Ramos (cell line): Measurements from ENCODE around the gene WNT11.

Experiments used
- in situ Hi-C: fragments of 300-500 bp; cut with MboI; formaldehyde crosslinking; loops from one replicate; pipeline ENCODE4 v1.14.3; 2022; ENCODE audit warnings: low sequenced_read_pairs; ENCODE audit not compliant: unreplicated experiment

WNT11 gene

DNA sequence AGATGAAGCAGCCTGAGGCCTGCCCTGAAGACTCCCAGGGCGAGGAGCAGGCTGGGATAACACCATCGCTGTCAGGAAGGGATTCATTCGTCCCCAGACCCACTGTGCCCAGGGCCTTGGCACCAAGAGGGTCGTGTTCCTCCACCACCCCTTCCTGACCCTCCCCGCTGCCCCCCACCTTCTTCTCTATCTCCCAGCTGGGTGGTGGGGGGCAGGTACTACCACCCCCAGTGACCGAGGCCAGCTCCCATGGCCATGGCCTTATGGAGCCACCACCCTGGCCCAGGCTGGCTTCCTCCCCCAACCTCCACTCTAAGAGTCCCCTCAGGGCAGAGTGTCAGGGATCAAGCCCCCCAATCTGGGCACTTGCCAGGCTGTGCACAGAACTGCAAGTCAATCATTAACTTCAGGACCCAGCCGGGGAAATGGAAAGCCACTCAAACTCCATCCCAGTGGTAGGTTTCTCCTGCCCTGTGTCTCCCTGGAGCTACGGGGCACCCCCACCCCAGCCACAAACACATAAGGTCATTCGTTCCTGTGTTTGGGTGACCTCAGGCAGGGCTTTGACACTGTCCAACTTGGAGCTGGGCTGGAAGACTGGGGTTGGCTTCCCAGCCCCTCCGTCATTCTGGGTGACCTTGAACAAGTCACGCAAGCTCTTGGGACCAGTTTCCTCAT is 33.3 kb upstream of the WNT11 start:
- in situ Hi-C loops: no loop called here

DNA sequence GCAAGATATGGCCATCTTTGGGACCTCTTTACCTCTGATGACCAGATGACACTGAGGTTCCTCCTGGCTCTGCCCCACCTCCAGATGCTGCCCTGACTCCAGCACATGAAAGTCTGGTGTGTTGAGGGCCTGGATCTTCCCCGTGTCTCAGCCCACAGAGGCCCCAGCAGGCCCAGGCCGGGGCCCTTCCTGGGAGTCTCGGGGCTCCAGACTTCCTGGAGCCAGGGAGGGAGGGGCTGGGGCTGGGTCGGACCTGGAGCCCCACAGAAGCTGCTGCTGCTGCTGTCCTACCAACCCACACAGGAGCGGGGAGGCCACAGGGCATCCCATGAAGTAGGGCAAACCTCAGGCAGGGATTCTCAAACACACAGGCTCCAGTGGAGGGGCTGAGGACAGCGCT is 32.2 kb upstream of the WNT11 start:
- in situ Hi-C loops: no loop called here

DNA sequence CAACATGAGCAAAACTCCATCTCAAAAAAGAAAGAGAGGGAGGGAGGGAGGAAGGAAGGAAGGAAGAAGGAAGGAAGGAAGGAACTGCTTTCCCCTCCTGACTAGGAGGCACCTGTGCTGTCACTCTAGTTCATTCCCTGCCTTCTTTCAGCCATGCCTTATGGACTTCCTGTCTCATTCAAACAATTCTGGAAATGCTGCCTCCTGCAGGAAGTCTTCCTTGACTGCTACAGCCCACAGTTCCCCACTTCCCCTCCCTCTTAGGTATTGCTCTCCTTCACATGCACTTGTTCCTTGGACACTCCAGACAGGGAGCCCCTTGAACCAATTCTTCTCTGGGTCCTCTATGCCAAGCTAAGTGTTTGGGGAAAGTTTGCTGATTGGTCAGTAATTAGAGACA is 31.6 kb upstream of the WNT11 start:
- in situ Hi-C loops: no loop called here

DNA sequence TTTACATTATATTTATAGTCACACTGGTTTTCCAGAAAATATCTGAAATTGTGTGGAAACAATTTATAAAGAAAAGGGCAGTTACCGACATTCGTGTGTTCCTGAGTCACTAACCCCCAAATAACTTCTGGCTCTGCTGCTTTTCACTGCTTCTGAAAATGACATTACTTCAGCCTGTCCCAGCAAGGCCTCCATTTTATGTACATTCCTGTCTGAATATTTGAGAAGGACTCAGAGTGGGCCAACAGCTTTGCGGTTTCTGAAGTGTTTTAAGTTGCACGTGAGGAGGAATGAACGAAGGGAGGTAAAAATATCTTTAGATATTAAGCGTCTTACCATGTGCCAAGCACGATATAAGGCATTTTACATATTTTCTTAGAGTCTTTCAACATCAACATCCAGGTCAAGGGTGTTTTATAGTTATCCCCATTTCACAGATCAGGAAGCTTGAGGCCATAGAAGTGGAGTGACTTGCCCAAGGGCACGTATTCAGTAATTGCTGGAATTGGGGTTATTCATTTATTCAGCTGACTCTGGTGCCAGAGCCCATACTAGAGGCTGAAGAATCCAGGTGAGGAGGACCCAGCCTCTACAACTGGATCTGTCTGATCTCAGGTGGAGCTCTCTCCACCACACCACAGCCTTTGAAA is 30.8 kb upstream of the WNT11 start:
- in situ Hi-C loops: no loop called here

DNA sequence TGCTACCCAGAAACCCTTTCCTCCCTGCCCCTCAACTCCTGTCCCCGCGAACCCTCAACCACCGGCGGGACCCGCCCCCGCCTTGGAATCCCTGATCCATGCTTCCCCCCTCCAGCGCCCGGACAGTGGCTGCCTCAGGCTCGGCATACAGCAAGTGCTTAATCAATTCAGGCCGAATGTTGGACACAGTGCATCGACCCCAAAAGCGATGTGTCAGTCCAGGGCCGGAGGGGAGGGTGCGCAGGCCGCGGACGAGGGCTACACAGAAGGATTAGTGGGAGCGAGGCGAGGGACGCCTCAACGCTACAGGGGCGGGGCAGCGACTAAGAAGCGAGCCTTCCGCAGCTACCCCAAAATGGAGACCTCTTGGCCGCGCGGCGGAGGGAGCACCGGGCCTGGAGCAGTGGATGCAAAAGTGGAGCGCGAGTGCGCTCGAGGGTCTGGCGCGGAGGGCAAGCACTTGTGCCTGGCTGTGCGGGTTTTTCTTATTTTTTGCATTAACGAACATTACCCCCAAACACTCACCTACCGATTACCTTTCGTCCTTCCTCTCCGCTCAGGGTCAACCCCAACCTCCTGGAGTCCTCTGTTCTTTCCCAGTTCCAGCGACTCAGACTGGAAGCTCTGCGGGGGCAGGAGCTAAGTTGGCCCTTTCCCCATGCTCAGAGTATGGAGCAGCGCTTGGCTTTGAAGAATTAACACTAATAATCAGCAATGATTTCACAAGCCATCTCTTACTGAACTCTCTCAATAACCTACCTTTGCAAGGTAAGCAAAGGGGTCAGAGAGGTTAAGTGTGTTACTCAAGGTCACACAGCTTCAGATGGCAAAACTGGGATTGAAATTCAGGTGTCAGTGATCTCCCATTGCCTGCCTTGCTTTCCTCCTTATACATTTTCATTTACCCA is 30.0 kb upstream of the WNT11 start:
- in situ Hi-C loops: no loop called here

DNA sequence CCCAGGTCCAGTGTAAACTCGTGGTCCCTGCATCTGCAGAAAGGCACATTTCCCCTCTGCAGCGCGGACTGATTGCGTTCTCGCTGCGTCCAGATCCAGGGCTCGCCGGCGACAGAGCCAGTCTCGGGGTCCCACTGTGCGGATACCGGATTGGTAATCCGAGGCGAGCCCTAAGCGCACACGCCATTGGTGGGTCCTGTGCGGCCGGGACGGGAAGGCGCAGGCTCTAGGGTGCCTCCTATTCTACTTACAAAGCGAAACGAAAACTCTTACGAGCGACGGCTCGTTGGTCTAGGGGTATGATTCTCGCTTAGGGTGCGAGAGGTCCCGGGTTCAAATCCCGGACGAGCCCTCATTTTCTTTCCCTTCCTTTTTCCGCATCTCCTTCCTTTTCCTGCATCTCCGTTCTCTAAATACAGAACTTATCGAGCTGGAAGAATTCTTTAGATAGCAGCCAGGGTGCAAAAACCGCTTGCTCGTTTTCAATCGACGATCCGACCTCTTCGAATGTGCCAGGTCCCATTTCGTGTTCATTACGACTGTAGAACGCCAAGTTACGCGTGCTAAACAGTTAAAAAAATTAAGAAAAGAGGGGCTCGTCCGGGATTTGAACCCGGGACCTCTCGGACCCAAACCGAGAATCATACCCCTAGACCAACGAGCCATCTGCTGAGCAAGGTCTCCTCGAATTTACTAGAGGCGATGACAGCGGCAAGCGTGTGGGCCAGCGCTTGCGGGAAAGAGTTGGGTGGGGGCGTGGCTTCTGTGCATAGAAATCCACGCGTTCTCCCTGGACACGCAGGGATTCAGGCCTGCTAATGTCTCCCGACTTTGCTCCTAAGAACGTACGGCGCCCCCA is 29.2 kb upstream of the WNT11 start:
- in situ Hi-C loops: no loop called here

DNA sequence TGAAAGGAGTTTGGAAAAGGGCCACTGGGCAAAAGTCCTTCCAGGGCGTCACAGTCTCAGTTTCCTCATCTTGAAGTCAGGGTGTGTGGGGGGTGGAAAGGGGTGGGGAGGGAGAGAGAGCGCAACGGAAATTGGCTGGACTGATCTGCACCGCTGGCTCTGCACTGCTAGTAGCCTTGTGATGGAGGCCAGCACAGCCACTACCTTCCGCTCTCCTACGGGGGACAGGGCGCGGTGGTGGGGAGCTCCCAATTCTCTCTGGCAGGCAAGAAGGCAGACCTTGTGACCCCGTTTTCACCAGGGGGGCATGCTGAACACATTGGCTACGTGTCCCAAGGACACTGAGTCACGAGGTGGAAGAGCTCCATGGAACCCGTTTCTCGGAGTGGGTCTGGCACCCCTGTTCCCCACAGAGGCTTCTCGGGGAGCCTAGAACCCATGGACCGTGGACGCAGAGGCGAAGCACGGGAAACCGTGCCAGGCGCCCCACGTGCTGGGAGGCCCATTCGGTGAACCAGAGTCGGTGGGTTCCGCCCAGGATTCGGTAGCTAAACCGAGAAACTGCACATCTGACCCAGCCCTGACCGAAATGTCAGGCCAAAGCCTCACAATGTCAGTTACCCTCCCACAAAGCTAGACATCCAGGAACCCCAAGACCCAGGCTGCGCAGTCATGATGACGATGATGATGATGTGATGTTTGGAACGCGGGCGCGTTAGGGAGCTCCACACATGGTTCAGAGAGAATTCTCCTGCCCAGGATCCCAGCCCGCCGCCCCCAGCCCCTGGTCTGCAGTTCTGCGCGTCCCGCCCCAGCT is 28.3 kb upstream of the WNT11 start:
- in situ Hi-C loops: no loop called here

DNA sequence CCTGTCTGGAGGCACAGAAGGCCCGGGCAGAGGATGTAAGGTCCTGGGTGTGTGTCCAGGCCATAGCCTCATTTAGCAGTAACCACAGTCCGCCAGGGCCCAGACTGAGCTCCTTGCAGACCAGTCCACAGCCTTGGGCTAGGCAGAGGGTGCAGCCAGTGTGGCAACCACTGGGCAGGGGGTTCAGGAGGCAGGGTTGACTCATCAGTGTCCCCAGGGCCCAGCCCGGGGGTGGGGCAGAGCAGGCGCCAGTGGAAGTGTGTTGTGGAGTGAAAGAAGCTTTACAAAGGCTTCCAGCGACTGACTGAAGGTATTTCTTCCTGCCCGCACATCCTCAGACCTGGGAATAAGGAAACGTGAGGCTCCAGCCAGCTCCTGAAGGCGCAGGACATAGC is 27.7 kb upstream of the WNT11 start:
- in situ Hi-C loops: no loop called here

DNA sequence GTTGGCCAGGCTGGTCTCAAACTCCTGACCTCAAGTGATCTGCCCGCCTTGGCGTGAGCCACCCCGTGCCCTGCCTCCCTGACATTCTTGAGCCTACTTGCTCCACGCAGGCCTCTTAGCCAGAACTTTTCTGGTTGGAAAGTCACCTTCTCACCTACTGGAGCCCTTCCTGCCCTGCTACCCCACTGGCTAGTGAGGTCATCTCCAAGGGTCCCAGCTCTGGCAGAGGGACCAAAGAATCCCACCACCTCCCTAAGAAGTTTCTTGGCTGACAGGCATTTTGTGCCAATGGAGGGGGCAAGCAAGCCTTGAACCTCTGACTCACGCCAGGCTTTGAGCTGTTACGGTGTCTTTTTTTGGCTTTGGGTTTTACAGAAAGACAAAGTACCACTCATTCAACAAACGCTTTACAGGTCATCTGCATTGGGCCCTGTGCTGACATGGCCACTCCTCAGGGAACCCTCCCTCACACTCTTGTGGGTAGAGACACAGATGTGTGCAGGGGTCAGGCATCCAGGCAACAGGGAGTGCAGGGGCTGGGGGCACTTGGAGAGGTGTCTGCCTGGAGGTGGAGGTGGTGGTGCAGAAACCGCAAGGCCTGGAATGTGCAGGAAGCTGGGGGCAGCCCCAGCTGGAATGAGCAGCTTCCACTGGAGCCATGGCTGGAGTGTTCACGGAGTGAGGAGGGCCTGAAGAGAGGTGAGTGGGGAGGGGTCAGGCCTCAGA is 27.1 kb upstream of the WNT11 start:
- in situ Hi-C loops: no loop called here

DNA sequence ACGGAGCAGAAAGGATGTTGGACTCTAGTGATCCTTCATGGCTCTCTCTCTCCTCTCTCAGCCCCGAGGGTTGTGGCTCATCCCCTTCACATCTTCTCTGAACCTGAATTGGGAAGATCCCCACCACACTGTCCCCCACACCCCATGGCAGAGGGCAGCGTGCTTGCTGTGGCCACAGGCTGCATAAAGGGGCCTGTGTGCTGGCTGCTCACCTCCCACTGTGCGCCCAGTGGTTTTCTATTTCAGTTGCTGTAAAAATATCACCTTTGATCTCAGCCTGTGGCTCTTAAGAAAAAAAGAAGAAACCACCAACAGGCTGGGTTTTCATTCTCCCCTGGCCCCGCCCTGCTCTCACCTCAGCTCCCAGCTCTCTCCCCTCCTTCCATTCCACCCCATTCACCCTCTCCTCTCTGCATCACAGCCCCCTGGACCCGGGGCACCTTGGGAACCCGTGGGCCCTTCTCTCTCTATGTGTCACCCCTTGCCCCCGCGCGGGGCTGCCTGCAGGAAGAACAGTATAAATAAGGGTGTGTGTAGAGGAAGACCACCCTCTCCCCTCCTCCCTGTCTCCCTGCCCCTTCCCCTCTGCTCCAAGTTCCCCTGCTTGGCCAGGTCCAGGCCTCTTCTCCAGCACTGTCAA is 25.8 kb upstream of the WNT11 start:
- in situ Hi-C loops: no loop called here

DNA sequence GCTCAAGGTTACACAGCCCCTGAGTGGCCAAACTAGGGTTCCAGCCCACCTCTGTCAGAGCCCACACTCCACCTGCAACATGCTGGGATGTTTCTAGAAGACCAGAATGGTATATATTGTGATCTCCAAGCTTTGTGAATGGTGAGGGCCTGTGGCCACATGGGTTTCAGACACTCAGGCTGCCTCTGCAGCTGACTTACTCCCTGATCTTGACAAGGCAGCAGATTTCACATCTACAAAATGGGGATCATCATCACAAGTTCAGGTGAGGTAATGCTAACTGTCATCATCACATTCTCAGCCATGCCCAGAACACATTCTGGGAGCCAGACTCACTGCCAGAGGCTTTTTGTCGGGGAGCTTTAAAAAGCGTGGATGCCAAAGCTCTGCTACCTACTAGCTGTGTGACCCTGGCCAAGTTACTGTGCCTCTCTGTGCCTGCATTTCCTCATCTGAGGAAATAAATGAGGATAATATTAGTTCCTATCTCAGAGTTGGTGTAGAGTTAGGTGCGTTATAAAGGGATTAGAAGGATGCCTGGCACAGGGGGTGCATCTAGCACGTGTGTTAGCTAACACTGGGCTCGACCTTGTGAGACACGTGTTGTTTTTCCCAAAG is 24.9 kb upstream of the WNT11 start:
- in situ Hi-C loops: no loop called here

DNA sequence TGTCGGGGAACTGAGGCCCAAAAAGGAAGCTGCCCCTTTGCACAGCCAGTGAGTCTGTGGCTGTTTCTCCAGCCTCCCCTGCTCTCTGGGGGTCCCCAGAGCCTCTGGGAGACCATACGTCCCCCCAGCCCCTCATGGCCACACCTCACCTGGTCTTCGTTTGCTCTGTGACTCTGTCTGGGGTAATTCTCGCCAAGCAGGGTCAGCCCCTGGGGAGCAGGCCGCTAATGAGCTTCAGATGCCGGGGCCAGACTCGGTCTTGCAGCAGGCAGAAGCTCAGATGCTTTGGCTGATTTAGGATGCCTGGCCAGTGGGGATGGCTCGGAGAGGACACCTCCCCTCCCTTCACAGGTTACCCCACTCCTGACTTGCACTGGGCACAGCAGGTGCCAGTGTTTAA is 24.1 kb upstream of the WNT11 start:
- in situ Hi-C loops: no loop called here

DNA sequence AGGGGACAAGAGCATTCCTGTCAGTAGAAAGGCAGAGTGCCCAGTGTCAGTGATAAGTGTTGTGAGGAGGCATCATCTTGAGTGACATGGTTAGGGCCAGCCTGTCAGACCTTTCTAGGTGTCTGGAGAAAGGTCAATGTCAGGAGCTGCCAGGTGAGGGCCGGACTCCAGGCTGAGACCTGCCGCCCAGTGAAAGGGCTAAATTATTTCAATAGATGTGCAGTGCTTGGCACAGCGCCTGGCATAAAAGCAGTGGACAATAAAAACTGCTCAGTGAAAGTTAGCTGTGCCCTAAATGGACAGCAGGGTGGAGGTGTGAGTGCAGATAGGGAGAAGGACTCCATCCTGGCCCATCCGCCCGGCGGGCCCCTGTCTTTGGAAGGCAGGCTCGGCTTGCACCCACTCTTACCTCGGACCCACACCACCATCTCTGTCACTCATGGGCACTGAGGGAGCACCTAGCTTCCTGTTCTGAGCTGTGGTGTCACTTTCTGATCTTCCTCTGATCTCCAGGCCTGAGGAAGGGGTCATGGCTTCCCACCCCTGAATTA is 23.5 kb upstream of the WNT11 start:
- in situ Hi-C loops: no loop called here

DNA sequence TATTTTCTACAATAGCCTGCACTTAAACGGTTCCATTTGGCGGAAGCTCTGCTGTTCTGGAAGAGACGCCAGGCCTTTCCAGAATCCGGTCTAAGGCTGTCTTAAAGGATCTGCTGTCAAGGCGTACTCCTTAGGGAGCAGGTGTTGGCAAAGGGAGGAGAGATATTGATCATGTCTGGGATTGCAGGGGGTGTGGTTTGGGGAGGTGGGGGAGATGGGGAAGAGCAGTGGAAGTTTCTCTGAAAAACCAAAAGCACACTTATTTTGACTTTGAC is 22.5 kb upstream of the WNT11 start:
- in situ Hi-C loops: no loop called here

DNA sequence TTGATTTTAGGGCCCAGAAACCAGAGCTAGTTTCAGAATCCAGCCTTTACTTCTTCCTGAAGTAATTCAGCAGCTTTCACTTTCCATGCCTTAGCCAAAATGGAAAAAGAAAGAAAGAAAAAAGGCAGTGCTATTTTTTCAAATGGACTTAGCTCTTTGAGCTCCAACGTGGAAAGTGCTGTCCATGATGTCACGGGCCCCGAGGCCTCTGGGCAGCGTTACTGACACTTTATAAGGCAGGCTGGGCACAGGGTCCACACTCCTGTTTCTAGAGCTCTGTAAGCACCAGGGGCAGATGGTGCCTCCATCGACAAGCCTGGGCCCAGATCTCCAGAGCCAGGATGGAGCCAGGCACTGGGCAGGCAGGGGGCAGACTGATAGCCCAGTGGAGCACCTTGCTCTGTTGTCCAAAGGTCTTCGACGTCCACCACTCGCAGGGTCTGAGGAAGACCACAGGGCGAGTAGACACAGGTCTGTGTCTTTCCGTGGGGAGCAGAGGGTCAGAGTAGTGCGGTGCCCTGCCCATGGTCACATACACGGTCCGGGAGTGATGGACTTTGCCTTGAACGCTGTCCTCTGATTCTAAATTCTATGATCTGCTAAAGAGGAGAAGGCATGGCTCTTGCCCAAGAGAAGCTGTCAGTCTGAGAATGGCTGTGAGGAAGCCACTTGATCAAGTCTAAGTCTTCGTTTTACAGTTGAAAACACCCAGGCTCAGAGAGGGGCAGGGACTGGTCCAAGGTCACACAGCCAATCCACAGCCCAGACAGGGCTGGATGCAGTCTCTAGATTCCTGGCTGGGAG is 22.0 kb upstream of the WNT11 start:
- in situ Hi-C loops: no loop called here

DNA sequence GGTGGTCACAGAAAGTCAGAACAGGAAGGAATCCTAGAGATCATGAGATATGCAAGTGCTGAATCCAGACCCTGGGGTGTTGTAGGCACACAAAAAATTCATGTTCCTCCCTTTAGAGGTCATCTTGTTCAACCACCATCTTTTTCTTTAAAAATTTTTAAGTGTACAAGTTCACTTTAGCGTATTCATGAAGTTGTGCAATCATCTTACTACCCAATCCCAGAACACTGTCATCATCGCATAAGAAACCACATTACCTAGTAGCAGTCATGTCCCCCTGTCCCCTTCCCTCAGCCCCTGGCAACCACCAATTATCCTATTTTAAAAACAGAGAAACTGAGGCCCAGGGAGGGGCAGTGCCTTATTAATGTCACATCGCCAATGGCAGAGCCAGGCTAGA is 20.3 kb upstream of the WNT11 start:
- in situ Hi-C loops: no loop called here

DNA sequence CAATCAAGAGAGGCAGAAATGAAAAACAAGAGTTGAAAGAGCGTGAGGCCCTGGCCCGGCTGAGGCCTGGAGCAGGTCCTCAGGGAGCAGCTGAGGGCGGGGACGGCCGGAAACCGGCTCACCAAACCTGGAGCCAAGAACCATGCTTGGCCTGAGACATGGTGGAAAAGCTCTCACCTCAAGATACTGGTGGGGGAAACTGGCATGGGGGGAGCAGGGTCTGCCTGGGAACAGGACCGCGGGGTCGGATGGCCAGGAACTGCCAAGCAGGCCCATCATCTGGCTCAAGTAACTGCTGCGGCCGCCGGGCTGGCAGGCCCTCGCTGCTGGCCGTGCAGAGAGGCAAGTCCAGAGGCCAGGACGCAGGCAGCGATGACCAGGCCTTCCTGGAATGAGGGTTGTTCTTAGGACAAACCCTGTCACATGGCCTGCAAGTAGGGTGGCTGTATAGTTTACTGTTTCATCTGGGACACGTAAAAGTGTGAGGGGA is 18.9 kb upstream of the WNT11 start:
- in situ Hi-C loops: no loop called here
